GM23338 (cell line): ENCODE results near the gene DNAJC13. TPM values are rescaled to one million over a fixed set of nuclear protein-coding genes. Genes with fewer than 3 reads are reported as not detected.

ENCODE experiments used
- ATAC-seq: fragments of 200-7000 bp; cut with Tn5 transposase; 3 replicates; pipeline ENCODE4 v1.9.1; 2020
- DNase-seq: peaks from one replicate; pipeline ENCODE4 v3.0.0-alpha.2; 2015; ENCODE audit warnings: low spot score
- H2AFZ ChIP-seq: fragments of 200-600 bp; sonication (generic); 2 replicates; pipeline ENCODE4 v1.8.0; 2016; ENCODE audit warnings: antibody characterized with exemption, mild to moderate bottlenecking, moderate library complexity
- H3F3A ChIP-seq: fragments of 200-600 bp; sonication (generic); replicated peaks from 2 replicates; pipeline ENCODE4 v1.8.0; 2017; ENCODE audit warnings: antibody characterized with exemption, mixed run types, low read depth
- H3K27ac ChIP-seq: fragments of 200-600 bp; sonication (generic); 2 replicates; pipeline ENCODE4 v1.6.1; 2016; ENCODE audit warnings: low read depth
- H3K27me3 ChIP-seq: fragments of 200-600 bp; sonication (generic); 2 replicates; pipeline ENCODE4 v1.8.0; 2016; ENCODE audit warnings: mild to moderate bottlenecking, mixed run types, moderate library complexity; ENCODE audit not compliant: insufficient read depth
- H3K36me3 ChIP-seq: fragments of 200-600 bp; sonication (generic); 2 replicates; pipeline ENCODE4 v1.8.0; 2016; ENCODE audit warnings: mild to moderate bottlenecking; ENCODE audit not compliant: insufficient read depth
- H3K4me1 ChIP-seq: fragments of 200-600 bp; sonication (generic); 2 replicates; pipeline ENCODE4 v1.8.0; 2016; ENCODE audit warnings: mild to moderate bottlenecking, moderate library complexity; ENCODE audit not compliant: insufficient read depth
- H3K4me2 ChIP-seq: fragments of 200-600 bp; sonication (generic); 2 replicates; pipeline ENCODE4 v1.7.1; 2017; ENCODE audit warnings: mixed run types
- H3K4me3 ChIP-seq: fragments of 200-600 bp; sonication (generic); 2 replicates; pipeline ENCODE4 v1.6.1; 2016; ENCODE audit warnings: mixed run types
- H3K79me2 ChIP-seq: fragments of 200-600 bp; sonication (generic); replicated peaks from 2 replicates; pipeline ENCODE4 v1.8.0; 2017; ENCODE audit warnings: mild to moderate bottlenecking; ENCODE audit not compliant: insufficient read depth
- H3K9me2 ChIP-seq: fragments of 200-600 bp; sonication (generic); 2 replicates; pipeline ENCODE4 v1.8.0; 2017; ENCODE audit not compliant: insufficient read depth
- H4K20me1 ChIP-seq: fragments of 200-600 bp; sonication (generic); replicated peaks from 2 replicates; pipeline ENCODE4 v1.8.0; 2017; ENCODE audit warnings: mild to moderate bottlenecking; ENCODE audit not compliant: insufficient read depth
- H3K27ac Mint-ChIP-seq: 2 replicates; pipeline ENCODE4 v1.8.0; 2020; ENCODE audit warnings: inconsistent platforms, mild to moderate bottlenecking, moderate library complexity, mixed read lengths
- H3K27me3 Mint-ChIP-seq: 3 replicates; pipeline ENCODE4 v1.8.0; 2022; ENCODE audit warnings: low read depth, mild to moderate bottlenecking, moderate library complexity, mixed read lengths, inconsistent platforms; ENCODE audit not compliant: insufficient read depth, poor library complexity
- H3K36me3 Mint-ChIP-seq: 3 replicates; pipeline ENCODE4 v1.8.0; 2021; ENCODE audit warnings: low read depth, mild to moderate bottlenecking, inconsistent platforms, moderate library complexity, mixed read lengths
- H3K4me1 Mint-ChIP-seq: 3 replicates; pipeline ENCODE4 v1.8.0; 2020; ENCODE audit warnings: mild to moderate bottlenecking, inconsistent platforms, mixed read lengths
- H3K4me3 Mint-ChIP-seq: 3 replicates; pipeline ENCODE4 v1.8.0; 2021; ENCODE audit warnings: moderate library complexity, mild to moderate bottlenecking, inconsistent platforms, mixed read lengths
- H3K9me3 Mint-ChIP-seq: 3 replicates; pipeline ENCODE4 v1.8.0; 2020; ENCODE audit warnings: moderate library complexity, mild to moderate bottlenecking, inconsistent platforms, mixed read lengths
- EZH2phosphoT487 ChIP-seq: fragments of 200-600 bp; sonication (generic); IDR thresholded peaks from one replicate; pipeline ENCODE4 v1.8.1; 2018; ENCODE audit warnings: antibody characterized with exemption; ENCODE audit not compliant: unreplicated experiment
- JUNB ChIP-seq: IDR thresholded peaks from one replicate; pipeline ENCODE4 v1.6.1; 2016; ENCODE audit warnings: antibody characterized with exemption; ENCODE audit not compliant: unreplicated experiment
- NANOG ChIP-seq: IDR thresholded peaks from 2 replicates; pipeline ENCODE4 v1.6.1; 2016; ENCODE audit warnings: antibody characterized with exemption, borderline replicate concordance
- STAT1 ChIP-seq: IDR thresholded peaks from one replicate; pipeline ENCODE4 v1.6.1; 2016; ENCODE audit warnings: antibody characterized with exemption; ENCODE audit not compliant: unreplicated experiment
- ZNF331 ChIP-seq: fragments of 250-450 bp; sonication (Bioruptor Pico); IDR thresholded peaks from 2 replicates; pipeline ENCODE4 v1.5.0; 2020; ENCODE audit warnings: low read depth, mild to moderate bottlenecking, moderate library complexity
- polyA plus RNA-seq: library from polyadenylated mRNA; unstranded; fragments of >200 nt; fragmentation: Nextera tagmentation; extraction: Ambion mirVana; gene quantifications from 2 replicates; pipeline ENCODE4 v1.2.1, GENCODE V29; 2016
- total RNA-seq: library from RNA; depleted of rRNA; stranded (reverse); fragments of >200 nt; shearing (Covaris generic); gene quantifications from 2 replicates; pipeline ENCODE4 v1.2.3, GENCODE V29; 2014
- TF ChIP-seq, protein P1 (sequence below): fragments of 250-450 bp; sonication (Bioruptor Pico); IDR thresholded peaks from 2 replicates; pipeline ENCODE4 v1.5.0; 2020; ENCODE audit warnings: mild to moderate bottlenecking, moderate library complexity
- TF ChIP-seq, protein P2 (sequence below): IDR thresholded peaks from 2 replicates; pipeline ENCODE4 v1.6.1; 2016; ENCODE audit warnings: antibody characterized with exemption
- TF ChIP-seq, protein P3 (sequence below), 2 experiments: fragments of 200-600 bp in 1 of 2; sonication (generic) in 1 of 2; conservative IDR thresholded peaks; 2 replicates each; pipeline versions ENCODE4 v1.5.1 to v1.6.1; 2016 to 2017; ENCODE audit warnings: antibody characterized with exemption in 2 of 2, low read depth in 2 of 2, mild to moderate bottlenecking in 2 of 2, moderate library complexity in 1 of 2
- TF ChIP-seq, protein P4 (sequence below): IDR thresholded peaks from one replicate; pipeline ENCODE4 v1.6.1; 2018; ENCODE audit warnings: antibody characterized with exemption; ENCODE audit not compliant: unreplicated experiment

The DNAJC13 gene
- total and polyA plus RNA-seq, 2 experiments from 2014 or later: 8.3 to 33.6 TPM

- TF ChIP-seq, protein P1, sequence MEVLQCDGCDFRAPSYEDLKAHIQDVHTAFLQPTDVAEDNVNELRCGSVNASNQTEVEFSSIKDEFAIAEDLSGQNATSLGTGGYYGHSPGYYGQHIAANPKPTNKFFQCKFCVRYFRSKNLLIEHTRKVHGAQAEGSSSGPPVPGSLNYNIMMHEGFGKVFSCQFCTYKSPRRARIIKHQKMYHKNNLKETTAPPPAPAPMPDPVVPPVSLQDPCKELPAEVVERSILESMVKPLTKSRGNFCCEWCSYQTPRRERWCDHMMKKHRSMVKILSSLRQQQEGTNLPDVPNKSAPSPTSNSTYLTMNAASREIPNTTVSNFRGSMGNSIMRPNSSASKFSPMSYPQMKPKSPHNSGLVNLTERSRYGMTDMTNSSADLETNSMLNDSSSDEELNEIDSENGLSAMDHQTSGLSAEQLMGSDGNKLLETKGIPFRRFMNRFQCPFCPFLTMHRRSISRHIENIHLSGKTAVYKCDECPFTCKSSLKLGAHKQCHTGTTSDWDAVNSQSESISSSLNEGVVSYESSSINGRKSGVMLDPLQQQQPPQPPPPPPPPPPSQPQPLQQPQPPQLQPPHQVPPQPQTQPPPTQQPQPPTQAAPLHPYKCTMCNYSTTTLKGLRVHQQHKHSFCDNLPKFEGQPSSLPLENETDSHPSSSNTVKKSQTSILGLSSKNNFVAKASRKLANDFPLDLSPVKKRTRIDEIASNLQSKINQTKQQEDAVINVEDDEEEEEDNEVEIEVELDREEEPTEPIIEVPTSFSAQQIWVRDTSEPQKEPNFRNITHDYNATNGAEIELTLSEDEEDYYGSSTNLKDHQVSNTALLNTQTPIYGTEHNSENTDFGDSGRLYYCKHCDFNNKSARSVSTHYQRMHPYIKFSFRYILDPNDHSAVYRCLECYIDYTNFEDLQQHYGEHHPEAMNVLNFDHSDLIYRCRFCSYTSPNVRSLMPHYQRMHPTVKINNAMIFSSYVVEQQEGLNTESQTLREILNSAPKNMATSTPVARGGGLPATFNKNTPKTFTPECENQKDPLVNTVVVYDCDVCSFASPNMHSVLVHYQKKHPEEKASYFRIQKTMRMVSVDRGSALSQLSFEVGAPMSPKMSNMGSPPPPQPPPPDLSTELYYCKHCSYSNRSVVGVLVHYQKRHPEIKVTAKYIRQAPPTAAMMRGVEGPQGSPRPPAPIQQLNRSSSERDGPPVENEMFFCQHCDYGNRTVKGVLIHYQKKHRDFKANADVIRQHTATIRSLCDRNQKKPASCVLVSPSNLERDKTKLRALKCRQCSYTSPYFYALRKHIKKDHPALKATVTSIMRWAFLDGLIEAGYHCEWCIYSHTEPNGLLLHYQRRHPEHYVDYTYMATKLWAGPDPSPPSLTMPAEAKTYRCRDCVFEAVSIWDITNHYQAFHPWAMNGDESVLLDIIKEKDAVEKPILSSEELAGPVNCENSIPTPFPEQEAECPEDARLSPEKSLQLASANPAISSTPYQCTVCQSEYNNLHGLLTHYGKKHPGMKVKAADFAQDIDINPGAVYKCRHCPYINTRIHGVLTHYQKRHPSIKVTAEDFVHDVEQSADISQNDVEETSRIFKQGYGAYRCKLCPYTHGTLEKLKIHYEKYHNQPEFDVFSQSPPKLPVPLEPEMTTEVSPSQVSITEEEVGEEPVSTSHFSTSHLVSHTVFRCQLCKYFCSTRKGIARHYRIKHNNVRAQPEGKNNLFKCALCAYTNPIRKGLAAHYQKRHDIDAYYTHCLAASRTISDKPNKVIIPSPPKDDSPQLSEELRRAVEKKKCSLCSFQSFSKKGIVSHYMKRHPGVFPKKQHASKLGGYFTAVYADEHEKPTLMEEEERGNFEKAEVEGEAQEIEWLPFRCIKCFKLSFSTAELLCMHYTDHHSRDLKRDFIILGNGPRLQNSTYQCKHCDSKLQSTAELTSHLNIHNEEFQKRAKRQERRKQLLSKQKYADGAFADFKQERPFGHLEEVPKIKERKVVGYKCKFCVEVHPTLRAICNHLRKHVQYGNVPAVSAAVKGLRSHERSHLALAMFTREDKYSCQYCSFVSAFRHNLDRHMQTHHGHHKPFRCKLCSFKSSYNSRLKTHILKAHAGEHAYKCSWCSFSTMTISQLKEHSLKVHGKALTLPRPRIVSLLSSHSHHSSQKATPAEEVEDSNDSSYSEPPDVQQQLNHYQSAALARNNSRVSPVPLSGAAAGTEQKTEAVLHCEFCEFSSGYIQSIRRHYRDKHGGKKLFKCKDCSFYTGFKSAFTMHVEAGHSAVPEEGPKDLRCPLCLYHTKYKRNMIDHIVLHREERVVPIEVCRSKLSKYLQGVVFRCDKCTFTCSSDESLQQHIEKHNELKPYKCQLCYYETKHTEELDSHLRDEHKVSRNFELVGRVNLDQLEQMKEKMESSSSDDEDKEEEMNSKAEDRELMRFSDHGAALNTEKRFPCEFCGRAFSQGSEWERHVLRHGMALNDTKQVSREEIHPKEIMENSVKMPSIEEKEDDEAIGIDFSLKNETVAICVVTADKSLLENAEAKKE: no peak
Measured at GRCh38 chr3:132549890-132550578, 132.7 kb downstream of the DNAJC13 start (continued).

- H3K4me3 ChIP-seq: no peak overlapping the region
- H3K4me1 ChIP-seq: peaks cover 17% of the 10 kb centered on the region; the same call in 1 of the 2 replicates
- no peaks in the 10 kb centered on the region for H3K79me2 ChIP-seq
- Mint-ChIP-seq H3K9me3 (no peaks in the 10 kb centered on the region), H3K4me3 (no peak overlapping the region), H3K27ac (no peak overlapping the region), H3K4me1 (peaks cover 17% of the 10 kb centered on the region), H3K27me3 (no peaks in the 10 kb centered on the region), H3K36me3 (no peaks in the 10 kb centered on the region)
- H2AFZ ChIP-seq: no peak overlapping the region
- DNase-seq (no peak), ATAC-seq (no peak)
- H3F3A ChIP-seq: no peaks in the 10 kb centered on the region
- H3K27me3 ChIP-seq: no peaks in the 10 kb centered on the region
- H3K36me3 ChIP-seq: no peaks in the 10 kb centered on the region
- no peak overlapping the region for H3K4me2 ChIP-seq
- H3K27ac ChIP-seq: no peak overlapping the region
- no peaks in the 10 kb centered on the region for H3K9me2 ChIP-seq
- H4K20me1 ChIP-seq: no peaks in the 10 kb centered on the region
- TF ChIP-seq, protein P2, sequence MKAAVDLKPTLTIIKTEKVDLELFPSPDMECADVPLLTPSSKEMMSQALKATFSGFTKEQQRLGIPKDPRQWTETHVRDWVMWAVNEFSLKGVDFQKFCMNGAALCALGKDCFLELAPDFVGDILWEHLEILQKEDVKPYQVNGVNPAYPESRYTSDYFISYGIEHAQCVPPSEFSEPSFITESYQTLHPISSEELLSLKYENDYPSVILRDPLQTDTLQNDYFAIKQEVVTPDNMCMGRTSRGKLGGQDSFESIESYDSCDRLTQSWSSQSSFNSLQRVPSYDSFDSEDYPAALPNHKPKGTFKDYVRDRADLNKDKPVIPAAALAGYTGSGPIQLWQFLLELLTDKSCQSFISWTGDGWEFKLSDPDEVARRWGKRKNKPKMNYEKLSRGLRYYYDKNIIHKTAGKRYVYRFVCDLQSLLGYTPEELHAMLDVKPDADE: no peak
- TF ChIP-seq, protein P3, sequence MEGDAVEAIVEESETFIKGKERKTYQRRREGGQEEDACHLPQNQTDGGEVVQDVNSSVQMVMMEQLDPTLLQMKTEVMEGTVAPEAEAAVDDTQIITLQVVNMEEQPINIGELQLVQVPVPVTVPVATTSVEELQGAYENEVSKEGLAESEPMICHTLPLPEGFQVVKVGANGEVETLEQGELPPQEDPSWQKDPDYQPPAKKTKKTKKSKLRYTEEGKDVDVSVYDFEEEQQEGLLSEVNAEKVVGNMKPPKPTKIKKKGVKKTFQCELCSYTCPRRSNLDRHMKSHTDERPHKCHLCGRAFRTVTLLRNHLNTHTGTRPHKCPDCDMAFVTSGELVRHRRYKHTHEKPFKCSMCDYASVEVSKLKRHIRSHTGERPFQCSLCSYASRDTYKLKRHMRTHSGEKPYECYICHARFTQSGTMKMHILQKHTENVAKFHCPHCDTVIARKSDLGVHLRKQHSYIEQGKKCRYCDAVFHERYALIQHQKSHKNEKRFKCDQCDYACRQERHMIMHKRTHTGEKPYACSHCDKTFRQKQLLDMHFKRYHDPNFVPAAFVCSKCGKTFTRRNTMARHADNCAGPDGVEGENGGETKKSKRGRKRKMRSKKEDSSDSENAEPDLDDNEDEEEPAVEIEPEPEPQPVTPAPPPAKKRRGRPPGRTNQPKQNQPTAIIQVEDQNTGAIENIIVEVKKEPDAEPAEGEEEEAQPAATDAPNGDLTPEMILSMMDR (conservative IDR thresholded peaks at IDR 0.05; ENCODE audit: low read depth in 2 of 2): no peak
- TF ChIP-seq STAT1: no peak
- no peak for TF ChIP-seq ZNF331 (CRISPR knock-in tag)
- TF ChIP-seq, protein P4, sequence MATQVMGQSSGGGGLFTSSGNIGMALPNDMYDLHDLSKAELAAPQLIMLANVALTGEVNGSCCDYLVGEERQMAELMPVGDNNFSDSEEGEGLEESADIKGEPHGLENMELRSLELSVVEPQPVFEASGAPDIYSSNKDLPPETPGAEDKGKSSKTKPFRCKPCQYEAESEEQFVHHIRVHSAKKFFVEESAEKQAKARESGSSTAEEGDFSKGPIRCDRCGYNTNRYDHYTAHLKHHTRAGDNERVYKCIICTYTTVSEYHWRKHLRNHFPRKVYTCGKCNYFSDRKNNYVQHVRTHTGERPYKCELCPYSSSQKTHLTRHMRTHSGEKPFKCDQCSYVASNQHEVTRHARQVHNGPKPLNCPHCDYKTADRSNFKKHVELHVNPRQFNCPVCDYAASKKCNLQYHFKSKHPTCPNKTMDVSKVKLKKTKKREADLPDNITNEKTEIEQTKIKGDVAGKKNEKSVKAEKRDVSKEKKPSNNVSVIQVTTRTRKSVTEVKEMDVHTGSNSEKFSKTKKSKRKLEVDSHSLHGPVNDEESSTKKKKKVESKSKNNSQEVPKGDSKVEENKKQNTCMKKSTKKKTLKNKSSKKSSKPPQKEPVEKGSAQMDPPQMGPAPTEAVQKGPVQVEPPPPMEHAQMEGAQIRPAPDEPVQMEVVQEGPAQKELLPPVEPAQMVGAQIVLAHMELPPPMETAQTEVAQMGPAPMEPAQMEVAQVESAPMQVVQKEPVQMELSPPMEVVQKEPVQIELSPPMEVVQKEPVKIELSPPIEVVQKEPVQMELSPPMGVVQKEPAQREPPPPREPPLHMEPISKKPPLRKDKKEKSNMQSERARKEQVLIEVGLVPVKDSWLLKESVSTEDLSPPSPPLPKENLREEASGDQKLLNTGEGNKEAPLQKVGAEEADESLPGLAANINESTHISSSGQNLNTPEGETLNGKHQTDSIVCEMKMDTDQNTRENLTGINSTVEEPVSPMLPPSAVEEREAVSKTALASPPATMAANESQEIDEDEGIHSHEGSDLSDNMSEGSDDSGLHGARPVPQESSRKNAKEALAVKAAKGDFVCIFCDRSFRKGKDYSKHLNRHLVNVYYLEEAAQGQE: no peak
- TF ChIP-seq EZH2phosphoT487: no peak
- no peak for TF ChIP-seq NANOG
- TF ChIP-seq JUNB: no peak
Measured at GRCh38 chr3:132550579-132551305, 133.4 kb downstream of the DNAJC13 start.
